22Rv1 (cell line): ENCODE results near the gene SLIT3.

Source experiments
- CTCF ChIP-seq: fragments of 450-650 bp; IDR thresholded peaks from 2 replicates; pipeline ENCODE4 v1.5.1; 2017; ENCODE audit warnings: mild to moderate bottlenecking
- ZFX ChIP-seq: fragments of 450-650 bp; IDR thresholded peaks from 2 replicates; pipeline ENCODE4 v1.6.1; 2017; ENCODE audit warnings: antibody characterized with exemption, borderline replicate concordance

- TF ChIP-seq CTCF = no peak
- TF ChIP-seq ZFX = no peak
These were observed 56.1 kb downstream of the SLIT3 start for GRCh38 chr5:169244812-169245211.
